Mesodermal cell (in vitro differentiated cells): Measurements from ENCODE around the gene ADAM12.
A peak's percentile ranks its signal among the peaks of the same experiment; 100 is the strongest.

ENCODE experiments used
- H3K27ac ChIP-seq: 2 replicates; pipeline ENCODE4 v1.7.0; 2013; ENCODE audit warnings: mild to moderate bottlenecking, low read depth, low read length, moderate library complexity; ENCODE audit not compliant: severe bottlenecking
- H3K36me3 ChIP-seq: 2 replicates; pipeline ENCODE4 v1.7.1; 2013; ENCODE audit warnings: mild to moderate bottlenecking, low read length, moderate library complexity; ENCODE audit not compliant: control insufficient read depth, insufficient read depth
- H3K4me1 ChIP-seq: one replicate; pipeline ENCODE4 v1.7.1; 2013; ENCODE audit warnings: mild to moderate bottlenecking, low read length; ENCODE audit not compliant: insufficient read depth, control insufficient read depth, poor library complexity, severe bottlenecking
- H3K4me3 ChIP-seq: 2 replicates; pipeline ENCODE4 v1.7.0; 2013; ENCODE audit warnings: low read length, control low read depth, mild to moderate bottlenecking; ENCODE audit not compliant: insufficient read depth, poor library complexity, severe bottlenecking; ENCODE audit errors: extremely low read depth
- H3K9me3 ChIP-seq: 2 replicates; pipeline ENCODE4 v1.7.1; 2013; ENCODE audit warnings: mild to moderate bottlenecking, low read length, moderate library complexity; ENCODE audit not compliant: control insufficient read depth
- WGBS, 2 experiments: methylation state at CpG; one replicate each; pipeline ENCODE4 v1.1.5; 2013; ENCODE audit warnings: missing lambda C conversion rate in 2 of 2; ENCODE audit not compliant: insufficient coverage in 2 of 2; 5-methylcytosine and 5-hydroxymethylcytosine counted together

ADAM12 gene

GRCh38 chr10:126234630-126235029 is 153.6 kb downstream of the ADAM12 start:
- WGBS, 2 experiments = 93 to 95% methylated on average over 5 of the region's 5 CpGs
- no peaks in the 10 kb centered on the region for H3K9me3 ChIP-seq

GRCh38 chr10:126233182-126234148 is 154.8 kb downstream of the ADAM12 start:
- no peaks in the 10 kb centered on the region for H3K36me3 ChIP-seq
- H3K4me3 ChIP-seq = no peak overlapping the region
- 91 to 93% methylated on average over 11 of the region's 15 CpGs for WGBS, 2 experiments
- no peak overlapping the region for H3K27ac ChIP-seq
- peaks cover 5% of the 10 kb centered on the region for H3K4me1 ChIP-seq
- no peaks in the 10 kb centered on the region for H3K9me3 ChIP-seq

More at GRCh38 chr10:126234630-126235029, 153.6 kb downstream of the ADAM12 start:
- Histone ChIP-seq H3K36me3 (no peaks in the 10 kb centered on the region), H3K4me3 (no peak overlapping the region), H3K4me1 (no peaks in the 10 kb centered on the region), H3K27ac (no peak overlapping the region)

GRCh38 chr10:126230587-126230986 is 157.7 kb downstream of the ADAM12 start:
- no CpG with 5 or more reads among the region's 2 CpGs for WGBS, 2 experiments
- Histone ChIP-seq H3K4me3 (no peak overlapping the region), H3K27ac (no peak overlapping the region), H3K9me3 (no peaks in the 10 kb centered on the region), H3K36me3 (no peaks in the 10 kb centered on the region), H3K4me1 (peaks cover 13% of the 10 kb centered on the region)

- Histone ChIP-seq H3K4me3 (no peak overlapping the region), H3K36me3 (no peaks in the 10 kb centered on the region), H3K9me3 (no peaks in the 10 kb centered on the region), H3K27ac (no peak overlapping the region), H3K4me1 (peaks cover 13% of the 10 kb centered on the region)
- 86 to 94% methylated on average over 8 of the region's 8 CpGs for WGBS, 2 experiments
Measured at GRCh38 chr10:126229686-126230085, 158.6 kb downstream of the ADAM12 start.

GRCh38 chr10:126227762-126228134 is 160.5 kb downstream of the ADAM12 start:
- Histone ChIP-seq H3K4me1 (peaks cover 13% of the 10 kb centered on the region), H3K4me3 (no peak overlapping the region), H3K9me3 (no peaks in the 10 kb centered on the region), H3K27ac (peak overlapping the region; percentile 62), H3K36me3 (no peaks in the 10 kb centered on the region)
- WGBS, 2 experiments = 68 to 83% methylated on average over 2 of the region's 2 CpGs

- Histone ChIP-seq H3K36me3 (no peaks in the 10 kb centered on the region), H3K4me1 (peaks cover 13% of the 10 kb centered on the region), H3K9me3 (no peaks in the 10 kb centered on the region), H3K27ac (peak overlapping the region; percentile 62), H3K4me3 (no peak overlapping the region)
- WGBS, 2 experiments = 93 to 94% methylated on average over 7 to 10 of the region's 10 CpGs
Measured at GRCh38 chr10:126226988-126227761, 161.1 kb downstream of the ADAM12 start.

DNA sequence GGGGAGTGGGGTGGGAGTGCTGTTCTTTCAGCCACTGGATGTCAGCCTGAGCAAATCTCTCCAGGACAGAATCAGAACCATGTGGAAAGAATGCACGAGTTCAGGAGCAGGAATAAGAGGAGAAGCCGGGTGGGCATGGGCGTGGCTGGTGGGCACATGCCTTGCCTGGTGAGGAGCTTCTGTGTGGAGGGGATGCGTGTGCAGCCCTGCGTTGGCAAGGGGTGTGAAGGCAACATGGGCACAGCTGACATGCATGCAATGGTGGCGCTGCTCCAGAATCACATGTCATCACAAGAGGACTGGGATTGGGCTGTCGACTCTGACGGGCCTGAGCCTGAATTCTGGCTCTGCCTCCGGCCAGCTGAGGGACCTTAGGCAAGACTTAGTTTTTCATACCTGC is 162.1 kb downstream of the ADAM12 start:
- Histone ChIP-seq H3K4me1 (peaks cover 13% of the 10 kb centered on the region), H3K27ac (no peak overlapping the region), H3K36me3 (no peaks in the 10 kb centered on the region), H3K4me3 (no peak overlapping the region), H3K9me3 (no peaks in the 10 kb centered on the region)
- WGBS, 2 experiments = 96 to 97% methylated on average over 5 to 8 of the region's 9 CpGs

GRCh38 chr10:126225672-126226008 is 162.6 kb downstream of the ADAM12 start:
- 89 to 90% methylated on average over 8 to 9 of the region's 9 CpGs for WGBS, 2 experiments
- Histone ChIP-seq H3K4me3 (no peak overlapping the region), H3K4me1 (peaks cover 13% of the 10 kb centered on the region), H3K9me3 (no peaks in the 10 kb centered on the region), H3K36me3 (no peaks in the 10 kb centered on the region), H3K27ac (no peak overlapping the region)

DNA sequence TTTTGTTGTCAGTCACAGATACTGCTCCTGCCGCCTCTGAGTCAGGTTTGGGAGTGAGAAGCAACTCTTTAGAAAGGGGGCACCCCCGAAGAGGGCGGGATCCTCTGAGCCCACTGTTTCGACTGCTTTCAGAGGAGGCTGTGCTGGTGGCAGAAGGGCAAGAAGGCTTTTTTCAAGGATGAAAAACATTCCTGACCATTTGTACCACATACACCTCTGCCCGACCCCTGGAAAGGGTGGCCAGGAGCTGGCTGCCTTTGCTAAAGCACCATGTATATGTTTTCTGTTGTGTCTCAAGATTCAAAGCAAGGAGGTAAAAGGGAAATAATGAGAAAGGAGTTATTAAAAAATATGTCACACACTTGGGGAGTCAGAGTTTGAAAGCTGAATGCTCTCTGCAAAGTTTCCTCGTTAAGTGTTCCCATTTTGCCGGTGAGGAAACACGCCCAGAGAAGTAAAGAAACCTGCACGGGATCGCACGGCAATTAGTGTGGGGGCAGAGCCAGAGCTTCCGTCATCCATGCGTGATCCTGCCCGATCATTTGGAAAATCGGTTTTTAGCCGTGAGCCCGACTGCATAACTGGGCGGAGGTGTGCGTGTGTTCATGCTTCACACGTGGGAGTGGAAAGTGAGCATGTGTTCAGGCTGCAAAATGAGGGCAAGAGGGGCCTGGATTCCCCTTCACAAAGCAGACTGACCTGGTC is 163.2 kb downstream of the ADAM12 start:
- Histone ChIP-seq H3K27ac (no peak overlapping the region), H3K4me3 (no peak overlapping the region), H3K4me1 (peaks cover 13% of the 10 kb centered on the region), H3K36me3 (no peaks in the 10 kb centered on the region), H3K9me3 (no peaks in the 10 kb centered on the region)
- 86 to 93% methylated on average over 15 to 19 of the region's 20 CpGs for WGBS, 2 experiments

- no peak overlapping the region for H3K27ac ChIP-seq
- no peaks in the 10 kb centered on the region for H3K9me3 ChIP-seq
- H3K36me3 ChIP-seq = no peaks in the 10 kb centered on the region
- WGBS, 2 experiments = 90 to 97% methylated on average over 8 to 10 of the region's 10 CpGs
- no peak overlapping the region for H3K4me3 ChIP-seq
- peaks cover 10% of the 10 kb centered on the region for H3K4me1 ChIP-seq
Measured at GRCh38 chr10:126223512-126224067, 164.7 kb downstream of the ADAM12 start.
